ENCODE measurements around the gene DNAJB11. TPM values are rescaled to one million over a fixed set of nuclear protein-coding genes. Genes with fewer than 3 reads are reported as not detected.

DNAJB11 gene
- total and polyA plus RNA-seq, 2 of the 4 experiments (the other 2 are of a cell fraction) = 27.4 to 48.6 TPM

DNA sequence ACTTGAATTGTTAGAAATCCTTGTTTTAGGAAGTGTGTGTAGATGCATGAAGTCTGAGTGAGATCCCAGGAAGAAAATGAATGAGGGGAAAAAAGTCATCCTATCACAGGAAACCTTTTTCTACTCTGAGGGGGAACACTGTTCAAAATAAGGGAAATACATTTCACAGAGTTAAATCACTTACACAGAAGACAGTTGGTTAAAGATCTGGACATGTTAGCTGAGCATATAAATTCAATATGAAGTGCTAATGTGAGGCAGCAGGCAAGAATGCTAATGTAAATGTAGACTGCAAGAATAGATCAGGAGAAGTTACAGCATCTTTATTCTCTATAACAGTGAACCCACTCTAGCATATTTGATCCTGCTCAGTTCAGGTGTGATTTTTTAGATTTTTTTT, 5.9 kb upstream of the DNAJB11 start:
- Histone ChIP-seq H3K9me3 (ENCODE audit: control insufficient read depth, insufficient read depth, low read length) (no peaks in the 10 kb centered on the region), H3K27me3 (ENCODE audit: control insufficient read depth, insufficient read depth, low read length) (no peaks in the 10 kb centered on the region), H3K79me1 (ENCODE audit: low read depth in 1 of 2, low read length in 2 of 2) (peaks cover 20 to 22% of the 10 kb centered on the region in 2 experiments), H3K36me3 (ENCODE audit: control insufficient read depth, insufficient read depth, low read length) (no peaks in the 10 kb centered on the region; the same call in 1 of the 2 replicates), H2BK15ac (ENCODE audit: low read depth, low read length) (no peak overlapping the region), H3K23ac (ENCODE audit: low read depth, low read length) (no peak overlapping the region), H3K4me2 (ENCODE audit: low read depth, low read length) (no peak overlapping the region), H2AK5ac (ENCODE audit: low read depth, low read length) (no peak overlapping the region), H2BK120ac (ENCODE audit: low read depth, low read length) (no peak overlapping the region), H3K27ac (ENCODE audit: insufficient read depth, low read length) (no peak overlapping the region), H4K20me1 (ENCODE audit: insufficient read depth, low read length) (no peaks in the 10 kb centered on the region), H4K8ac (ENCODE audit: low read depth in 2 of 2, low read length in 2 of 2) (no peak overlapping the region), H2BK5ac (ENCODE audit: low read depth, low read length, poor library complexity, severe bottlenecking) (no peak overlapping the region), H3K9ac (ENCODE audit: low read depth, low read length) (no peak overlapping the region), H4K5ac (ENCODE audit: low read depth, low read length) (no peak overlapping the region), H3K56ac (ENCODE audit: extremely low read depth, insufficient read depth, low read length) (no peak overlapping the region), H2AK9ac (replicated peaks; ENCODE audit: low read depth, low read length, poor library complexity) (no peak overlapping the region), H3K4me3 (ENCODE audit: insufficient read depth, low read depth, low read length) (no peak overlapping the region), H2AFZ (replicated peaks; ENCODE audit: low read length, poor library complexity) (no peak overlapping the region), H2BK20ac (ENCODE audit: low read depth, low read length) (no peak overlapping the region), H4K91ac (ENCODE audit: insufficient read depth, low read depth, low read length) (no peak overlapping the region), H3K14ac (replicated peaks; ENCODE audit: low read depth, low read length) (no peak overlapping the region), H3K9me1 (ENCODE audit: insufficient read depth, low read length) (0 out of 2 replicates have a peak, but pooled peaks cover 2% of the 10 kb centered on the region), H3K18ac (ENCODE audit: low read depth, low read length) (no peak overlapping the region), H3K4ac (ENCODE audit: low read depth, low read length) (no peak overlapping the region), H3K4me1 (ENCODE audit: control insufficient read depth, insufficient read depth, low read length) (peaks cover 4% of the 10 kb centered on the region; the same call in 1 of the 2 replicates)
- CTCF ChIA-PET = no interaction called here
- POLR2A ChIA-PET (ENCODE audit: unreplicated experiment) = no interaction called here
- dilution Hi-C loops (cut with HindIII; ENCODE audit: low sequenced_read_pairs, unreplicated experiment) (no loop called here), in situ Hi-C loops (cut with MboI; ENCODE audit: low sequenced_read_pairs) (no loop called here), intact Hi-C loops (cut with micrococcal nuclease) (no loop called here)
- no peak for DNase-seq
- no TSS peak for BruUV-seq (replicated peaks)
- no peak for ATAC-seq (ENCODE audit: low read depth)
- TF ChIP-seq BHLHE40 (IDR thresholded peaks at IDR 0.05; ENCODE audit: low read depth, low read length) (no peak), SMC3 (IDR thresholded peaks at IDR 0.05; ENCODE audit: low read depth, low read length) (no peak), CTCF (conservative IDR thresholded peaks at IDR 0.05; ENCODE audit: low read depth, low read length) (no peak), NFE2L2 (IDR thresholded peaks at IDR 0.05; ENCODE audit: low read depth, low read length) (no peak), RCOR1 (IDR thresholded peaks at IDR 0.05; ENCODE audit: insufficient replicate concordance, low read length) (no peak), MAFK (IDR thresholded peaks at IDR 0.05; ENCODE audit: low read depth, low read length) (no peak), MXI1 (IDR thresholded peaks at IDR 0.05; ENCODE audit: borderline replicate concordance, low read depth, low read length) (no peak), CEBPB (IDR thresholded peaks at IDR 0.05; ENCODE audit: low read depth, low read length) (no peak), USF2 (IDR thresholded peaks at IDR 0.05; ENCODE audit: low read depth, low read length) (no peak), POLR2A (IDR thresholded peaks at IDR 0.05; ENCODE audit: low read depth, low read length) (no peak)
- TF ChIP-seq, protein P1, sequence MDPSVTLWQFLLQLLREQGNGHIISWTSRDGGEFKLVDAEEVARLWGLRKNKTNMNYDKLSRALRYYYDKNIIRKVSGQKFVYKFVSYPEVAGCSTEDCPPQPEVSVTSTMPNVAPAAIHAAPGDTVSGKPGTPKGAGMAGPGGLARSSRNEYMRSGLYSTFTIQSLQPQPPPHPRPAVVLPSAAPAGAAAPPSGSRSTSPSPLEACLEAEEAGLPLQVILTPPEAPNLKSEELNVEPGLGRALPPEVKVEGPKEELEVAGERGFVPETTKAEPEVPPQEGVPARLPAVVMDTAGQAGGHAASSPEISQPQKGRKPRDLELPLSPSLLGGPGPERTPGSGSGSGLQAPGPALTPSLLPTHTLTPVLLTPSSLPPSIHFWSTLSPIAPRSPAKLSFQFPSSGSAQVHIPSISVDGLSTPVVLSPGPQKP (IDR thresholded peaks at IDR 0.05; ENCODE audit: borderline replicate concordance, low read depth, low read length) = no peak

Data from IMR-90 (cell line).